ENCODE data around the gene PRKAR1B.
A peak's percentile ranks its signal among the peaks of the same experiment; 100 is the strongest.
"Not testable (repeated sequence)": the region's sequence is repeated elsewhere in the genome, so short reads cannot be mapped to it uniquely, and the experiment has no call there.

The PRKAR1B gene

GRCh38 chr7:644381-645305 is 82.4 kb downstream of the PRKAR1B start:
- no peak for DNase-seq (ENCODE audit: low read depth, low spot score)

- DNase-seq (ENCODE audit: low read depth, low spot score), result no peak
Observed at GRCh38 chr7:641966-642365, 85.1 kb downstream of the PRKAR1B start.

GRCh38 chr7:641269-641671 is 85.8 kb downstream of the PRKAR1B start:
- no peak for DNase-seq (ENCODE audit: low read depth, low spot score)

GRCh38 chr7:638256-639011 is 88.6 kb downstream of the PRKAR1B start:
- DNase-seq (ENCODE audit: low read depth, low spot score), result no peak

GRCh38 chr7:637826-638225 is 89.3 kb downstream of the PRKAR1B start:
- no peak for DNase-seq (ENCODE audit: low read depth, low spot score)

- DNase-seq (ENCODE audit: low read depth, low spot score), result peak; percentile 33
Observed at GRCh38 chr7:636396-636795, 90.7 kb downstream of the PRKAR1B start.

GRCh38 chr7:635687-636382 is 91.2 kb downstream of the PRKAR1B start:
- DNase-seq (ENCODE audit: low read depth, low spot score), result not testable (repeated sequence)

GRCh38 chr7:635227-635626 is 91.9 kb downstream of the PRKAR1B start:
- no peak for DNase-seq (ENCODE audit: low read depth, low spot score)

- no peak for DNase-seq (ENCODE audit: low read depth, low spot score)
Observed at GRCh38 chr7:633381-634018, 93.6 kb downstream of the PRKAR1B start.

GRCh38 chr7:632831-633210 is 94.3 kb downstream of the PRKAR1B start:
- DNase-seq (ENCODE audit: low read depth, low spot score), result no peak

GRCh38 chr7:631964-632830 is 94.9 kb downstream of the PRKAR1B start:
- DNase-seq (ENCODE audit: low read depth, low spot score), result no peak

GRCh38 chr7:631291-631711 is 95.8 kb downstream of the PRKAR1B start:
- no peak for DNase-seq (ENCODE audit: low read depth, low spot score)

GRCh38 chr7:630539-630938 is 96.5 kb downstream of the PRKAR1B start:
- no peak for DNase-seq (ENCODE audit: low read depth, low spot score)

GRCh38 chr7:630111-630511 is 97.0 kb downstream of the PRKAR1B start:
- no peak for DNase-seq (ENCODE audit: low read depth, low spot score)

GRCh38 chr7:628826-629225 is 98.3 kb downstream of the PRKAR1B start:
- no peak for DNase-seq (ENCODE audit: low read depth, low spot score)

- no peak for DNase-seq (ENCODE audit: low read depth, low spot score)
Observed at GRCh38 chr7:628402-628763, 98.7 kb downstream of the PRKAR1B start.

GRCh38 chr7:627661-628401 is 99.2 kb downstream of the PRKAR1B start:
- DNase-seq (ENCODE audit: low read depth, low spot score), result no peak

GRCh38 chr7:625376-625971 is 101.6 kb downstream of the PRKAR1B start:
- DNase-seq (ENCODE audit: low read depth, low spot score), result no peak

- DNase-seq (ENCODE audit: low read depth, low spot score), result no peak
Observed at GRCh38 chr7:623464-623863, 103.6 kb downstream of the PRKAR1B start.
